Astrocyte of the hippocampus (primary cell): ENCODE data around the gene TAF13.
"Not testable (repeated sequence)": the region's sequence is repeated elsewhere in the genome, so short reads cannot be mapped to it uniquely, and the experiment has no call there.

Source experiments
- DNase-seq: peaks from one replicate; pipeline ENCODE4 v3.0.0; 2011; ENCODE audit warnings: low read depth, low spot score

The TAF13 gene

DNA sequence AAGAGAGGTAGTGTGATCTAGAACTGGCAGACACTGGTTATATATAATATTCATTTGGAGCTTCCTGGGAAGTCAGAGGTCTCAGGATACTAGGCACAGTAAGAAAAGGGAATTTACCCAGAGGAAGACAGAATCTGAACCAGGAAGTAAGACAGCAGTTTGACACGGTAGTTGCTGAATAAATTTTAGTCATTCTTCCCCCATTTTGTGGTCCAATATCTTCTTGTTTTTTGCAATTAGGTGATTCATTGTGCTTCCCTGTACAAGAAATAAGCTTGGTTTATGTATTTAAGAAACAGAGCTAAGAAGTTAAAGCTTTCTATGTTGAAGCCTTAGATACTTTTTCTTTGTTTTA, 16.0 kb upstream of the TAF13 start:
- peak; percentile 15 for DNase-seq

DNA sequence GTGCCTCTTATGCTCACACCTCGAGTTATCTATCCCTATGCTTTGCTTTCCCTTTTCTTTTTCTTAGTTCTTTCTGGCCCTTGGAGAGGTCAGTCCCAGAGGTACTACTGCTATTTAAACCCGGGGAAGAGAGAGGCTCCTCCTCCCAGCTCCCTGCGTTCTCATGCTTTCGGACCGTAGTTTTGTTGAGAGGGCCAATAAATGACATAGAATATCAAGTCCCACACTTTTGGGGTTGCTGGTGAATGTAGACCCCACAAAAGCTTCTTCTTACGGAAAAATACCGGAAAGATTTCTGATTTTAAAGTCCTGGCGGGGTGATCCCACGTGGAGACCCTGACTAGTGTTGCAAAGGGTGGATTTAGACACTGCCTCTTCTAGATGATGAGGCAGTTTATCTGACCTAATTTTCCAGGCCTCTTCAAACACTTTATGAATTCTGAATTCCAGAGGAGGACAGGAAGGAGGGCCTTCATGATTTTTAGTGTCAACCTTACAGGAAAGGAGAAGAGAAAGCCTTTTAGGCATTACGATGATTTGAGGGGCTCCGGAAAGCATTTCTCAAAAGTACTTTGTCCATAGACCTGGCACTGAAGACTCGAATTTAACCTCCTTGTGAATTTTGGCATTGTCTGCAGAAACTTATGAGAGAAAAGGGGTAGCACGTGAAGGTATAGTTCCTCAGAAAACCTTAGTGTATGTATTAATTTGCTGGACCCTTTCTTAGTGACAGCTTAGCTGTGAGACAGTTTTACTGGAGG, 15.5 kb upstream of the TAF13 start:
- peak; percentile 70 for DNase-seq

DNA sequence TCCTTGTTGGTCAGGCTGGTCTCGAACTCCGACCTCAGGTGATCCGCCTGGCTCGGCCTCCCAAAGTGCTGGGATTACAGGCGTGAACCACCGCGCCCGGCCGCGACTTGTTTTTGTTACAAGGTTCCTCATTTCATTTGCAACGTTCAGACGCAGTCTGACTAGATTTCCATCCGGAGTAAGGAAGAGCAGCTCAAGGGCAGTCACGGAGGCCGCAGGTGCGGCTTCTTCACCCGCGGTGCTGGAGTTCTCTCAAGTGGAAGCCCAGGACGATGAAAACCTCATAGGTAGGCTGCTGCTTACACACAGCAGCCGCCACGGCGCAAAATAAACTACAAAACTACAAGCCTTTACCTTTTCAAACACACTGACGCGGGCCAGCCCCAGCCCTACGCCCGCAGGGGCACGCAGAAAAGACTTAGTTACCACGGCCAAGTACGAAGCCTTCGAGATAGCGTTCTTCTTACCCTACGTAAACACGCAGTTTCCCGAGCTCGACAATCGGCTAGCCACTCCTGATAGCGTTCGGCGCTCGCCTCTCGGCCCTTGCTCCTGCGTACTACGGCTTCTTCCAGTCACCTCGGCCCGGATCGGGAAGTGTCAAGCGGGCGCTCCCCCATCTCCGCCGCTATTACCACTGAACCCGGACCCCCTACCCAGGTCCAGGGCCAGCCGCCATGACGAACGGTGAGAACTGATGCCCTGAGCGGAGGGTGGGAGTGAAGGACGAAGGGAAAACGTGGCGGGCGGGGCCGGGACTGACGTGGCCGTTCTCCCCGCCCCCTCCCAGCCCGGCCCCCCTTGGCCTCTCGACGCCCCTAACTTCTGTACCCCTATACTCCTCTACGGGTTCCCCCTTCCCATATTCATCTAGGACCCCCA, 14.6 kb upstream of the TAF13 start, which contains the start of gene TMEM167B:
TSS of gene TMEM167B (plus strand) at position 569 of the 882 bp plus-strand sequence. CDS start at position 678, 109 bp downstream.
- peak; percentile 96 for DNase-seq

DNA sequence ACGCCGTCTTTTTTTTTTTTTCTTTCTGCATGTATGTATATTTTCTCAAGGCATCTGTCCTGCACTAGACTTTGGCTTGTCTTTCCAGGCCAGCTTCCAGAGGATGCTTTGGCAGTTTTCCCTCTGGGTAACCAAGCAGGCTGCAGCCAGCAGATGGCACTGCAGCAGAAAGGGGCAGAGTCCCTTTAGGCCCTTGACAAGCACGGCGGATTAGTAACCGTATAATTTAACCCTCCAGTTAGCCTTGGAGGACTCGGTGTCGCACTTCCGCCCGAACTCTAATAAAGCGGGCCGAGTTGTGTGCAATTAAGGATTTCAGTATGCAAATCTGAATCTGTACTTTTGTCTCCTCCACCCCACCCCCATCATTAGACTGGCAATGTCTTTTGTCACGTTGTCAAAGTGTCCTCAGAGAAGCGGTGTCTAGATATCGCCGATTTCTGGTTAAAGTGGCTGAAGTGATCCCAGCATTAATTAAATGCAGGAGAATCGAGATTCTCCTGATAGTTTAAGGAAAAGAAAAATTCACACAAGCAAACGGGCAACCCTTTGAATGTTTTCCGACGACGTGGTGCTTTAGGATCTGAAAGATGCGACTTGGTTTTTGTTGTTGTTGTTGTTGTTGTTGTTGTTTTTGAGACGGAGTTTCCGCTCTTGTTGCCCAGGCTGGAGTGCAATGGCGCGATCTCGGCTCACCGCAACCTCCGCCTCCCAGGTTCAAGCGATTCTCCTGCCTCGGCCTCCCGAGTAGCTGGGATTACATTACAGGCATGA, 13.6 kb upstream of the TAF13 start:
- DNase-seq = peak; percentile 82

DNA sequence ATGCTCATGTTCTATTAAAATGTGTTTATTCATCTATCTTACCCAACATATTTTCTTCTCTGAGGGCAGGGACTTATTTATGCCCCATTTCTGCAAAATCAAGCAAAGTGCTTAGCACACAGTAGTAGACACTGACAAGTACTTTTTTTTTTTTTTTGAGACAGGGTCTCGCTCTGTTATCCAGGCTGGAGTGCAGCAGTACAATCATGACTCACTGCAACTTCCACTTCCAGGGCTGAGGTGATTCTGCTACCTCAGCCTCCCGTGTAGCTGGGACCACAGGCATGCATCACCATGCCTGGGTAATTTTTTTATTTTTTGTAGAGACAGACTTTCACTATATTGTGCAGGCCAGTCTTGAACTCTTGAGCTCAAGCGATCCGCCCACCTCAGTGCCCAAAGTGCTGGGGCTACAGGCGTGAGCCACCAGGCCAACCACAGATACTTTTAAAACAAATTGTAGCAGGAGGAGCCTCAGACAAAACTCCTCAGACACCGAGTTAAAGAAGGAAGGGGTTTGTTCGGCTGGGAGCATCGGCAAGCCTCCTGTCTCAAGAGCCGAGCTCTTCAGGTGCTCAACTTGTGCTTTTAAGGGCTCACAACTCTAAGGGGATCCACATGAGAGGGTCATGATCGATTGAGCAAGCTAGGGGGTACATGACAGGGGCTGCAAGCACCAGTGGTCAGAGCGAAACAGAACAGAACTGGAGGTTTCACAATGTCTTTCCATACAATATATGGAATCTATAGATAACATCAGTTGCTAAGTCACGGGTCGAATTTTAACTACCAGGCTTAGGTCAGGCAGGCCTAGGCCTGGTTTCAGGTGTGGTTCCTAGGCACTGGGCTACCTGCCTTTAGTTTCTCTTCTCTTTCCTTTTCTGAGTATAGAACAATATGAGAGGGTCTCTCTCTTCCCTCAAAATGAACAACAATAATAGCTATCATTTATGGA, 9.0 kb upstream of the TAF13 start:
- DNase-seq = peak; percentile 83

DNA sequence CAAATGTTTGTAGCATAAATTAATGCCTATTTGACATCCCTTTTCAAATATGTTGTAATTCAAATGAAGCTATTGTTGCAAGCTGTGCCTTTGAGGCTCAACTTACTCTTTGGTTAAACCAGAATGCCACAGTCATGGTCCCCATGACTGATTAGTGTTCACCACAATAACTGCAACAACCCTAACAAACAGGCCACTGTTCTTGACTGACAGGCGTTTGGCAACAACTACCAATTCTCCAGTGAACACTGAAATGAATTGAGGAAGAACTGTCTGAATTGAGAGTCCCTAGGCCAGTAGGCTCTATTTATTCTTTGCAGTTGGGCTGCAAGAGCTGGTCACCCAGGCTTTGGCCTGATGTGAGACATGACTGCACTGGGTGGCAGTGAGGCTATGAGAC, 8.1 kb upstream of the TAF13 start:
- DNase-seq = peak; percentile 86

DNA sequence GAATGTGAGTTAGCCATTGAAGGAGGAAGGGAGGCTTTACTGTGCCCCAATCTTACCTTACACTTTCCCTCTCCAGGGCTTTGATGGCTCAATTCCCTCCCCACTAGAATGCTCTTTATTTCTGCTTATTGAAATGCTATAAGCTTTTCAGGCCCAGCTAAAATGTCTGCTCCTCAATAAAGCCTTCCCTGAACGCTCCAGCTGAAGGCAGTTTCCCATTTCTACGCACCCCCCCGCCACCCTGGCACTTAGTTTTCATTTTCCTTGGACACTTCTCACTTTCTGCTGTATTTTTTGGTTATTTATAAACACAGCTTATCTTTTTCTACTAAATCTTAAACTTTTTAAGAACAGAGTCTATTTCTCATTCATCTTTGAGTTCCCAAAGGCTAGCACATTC, 7.7 kb upstream of the TAF13 start:
- DNase-seq = no peak

DNA sequence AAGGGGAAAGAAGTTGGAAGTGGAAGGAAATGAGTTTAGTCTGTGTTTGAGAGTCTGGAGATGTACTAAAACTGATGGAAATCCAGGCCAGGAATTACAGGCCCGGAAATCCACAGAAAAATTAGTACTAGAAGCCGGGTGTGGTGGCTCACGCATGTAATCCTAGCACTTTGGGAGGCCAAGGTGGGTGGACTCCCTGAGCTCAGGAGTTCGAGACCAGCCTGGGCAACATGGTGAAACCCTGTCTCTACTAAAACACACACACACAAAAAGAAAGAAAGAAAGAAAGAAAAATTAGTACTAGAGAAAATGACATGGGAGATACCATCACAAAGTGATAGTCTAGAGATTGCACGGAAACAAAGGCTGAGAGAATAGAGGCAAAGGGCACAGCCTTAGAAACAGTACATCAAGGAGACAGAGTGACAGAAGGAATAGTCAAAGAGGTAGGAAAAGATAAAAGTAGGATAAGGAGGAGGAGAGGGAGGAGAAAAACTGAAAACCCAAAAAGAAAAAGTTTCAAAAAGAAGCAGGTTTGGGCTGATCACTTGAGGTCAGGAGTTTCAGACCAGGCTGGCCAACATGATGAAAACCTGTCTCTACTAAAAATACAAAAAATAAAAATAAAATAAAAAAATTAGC, 4.8 kb upstream of the TAF13 start:
- DNase-seq = no peak

DNA sequence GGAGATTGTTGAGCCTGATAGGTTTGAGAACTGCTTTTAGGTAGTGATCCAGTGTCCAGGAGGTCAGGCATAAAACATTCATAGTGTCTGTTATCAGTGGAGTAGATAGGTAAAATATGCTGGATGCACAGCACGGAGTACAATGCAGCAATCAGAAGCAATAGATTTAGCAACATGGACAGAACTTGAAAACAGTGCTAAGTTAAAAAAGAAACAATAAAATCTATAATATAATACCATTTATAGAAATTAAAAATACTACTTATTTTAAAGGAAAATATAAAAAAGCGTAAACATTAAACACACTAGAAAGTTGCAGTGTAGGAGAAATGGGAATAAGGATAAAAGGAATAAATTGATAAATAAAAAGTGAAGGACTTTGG, 3.4 kb upstream of the TAF13 start:
- no peak for DNase-seq

DNA sequence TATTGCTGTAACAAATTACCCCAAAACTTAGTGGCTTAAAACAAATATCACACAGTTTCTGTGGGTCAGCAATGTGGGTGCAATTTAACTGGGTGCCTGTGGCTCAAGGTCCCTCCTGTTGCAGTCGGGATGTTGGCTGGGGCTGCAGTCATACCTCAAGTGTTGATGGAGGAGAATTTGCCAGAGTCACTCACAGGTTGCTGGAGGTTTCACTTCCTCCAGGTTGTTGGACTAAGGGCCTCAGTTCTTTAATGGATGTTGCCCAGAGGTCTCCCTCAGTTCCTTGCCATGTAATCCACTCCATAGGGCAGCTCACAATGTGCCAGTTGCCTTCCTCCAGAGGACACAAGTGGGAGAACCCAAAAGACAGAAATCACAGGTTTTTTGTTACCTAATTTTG, 2.5 kb upstream of the TAF13 start:
- DNase-seq = no peak

DNA sequence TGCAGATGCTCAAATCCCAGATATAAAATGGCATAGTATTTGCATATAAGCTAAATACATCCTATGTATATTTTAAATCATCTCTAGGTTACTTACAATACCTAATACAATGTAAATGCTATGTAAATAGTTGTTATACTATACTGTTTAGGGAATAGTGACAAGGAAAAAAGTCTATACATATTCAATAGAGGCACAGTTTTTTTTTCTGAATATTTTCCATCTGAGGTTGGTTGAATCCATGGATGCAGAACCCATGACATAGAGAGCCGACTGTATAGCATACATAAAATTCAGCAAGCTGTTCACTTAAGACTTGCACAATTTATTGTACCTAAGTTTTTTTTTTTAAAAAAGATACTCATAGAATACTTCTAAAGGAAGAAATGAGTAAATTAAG, 6.5 kb downstream of the TAF13 start:
- no peak for DNase-seq

DNA sequence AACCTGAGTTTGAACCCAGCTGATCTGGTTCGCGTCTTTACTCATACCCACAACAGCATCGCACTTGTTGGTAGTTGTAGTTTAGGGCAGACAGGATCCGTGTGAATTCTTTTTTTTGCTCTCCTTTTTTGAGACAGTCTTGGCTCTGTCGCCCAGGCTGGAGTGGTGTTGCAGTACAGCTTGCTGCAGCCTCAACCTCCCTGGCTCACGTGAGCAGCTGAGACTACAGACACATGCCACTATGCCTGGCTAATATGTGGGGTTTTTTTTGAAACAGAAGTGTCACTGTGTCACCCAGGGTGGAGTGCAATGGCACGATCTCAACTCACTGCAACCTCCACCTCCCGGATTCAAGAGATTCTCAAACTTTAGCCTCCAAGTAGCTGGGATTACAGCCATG, 7.9 kb downstream of the TAF13 start:
- DNase-seq = no peak

DNA sequence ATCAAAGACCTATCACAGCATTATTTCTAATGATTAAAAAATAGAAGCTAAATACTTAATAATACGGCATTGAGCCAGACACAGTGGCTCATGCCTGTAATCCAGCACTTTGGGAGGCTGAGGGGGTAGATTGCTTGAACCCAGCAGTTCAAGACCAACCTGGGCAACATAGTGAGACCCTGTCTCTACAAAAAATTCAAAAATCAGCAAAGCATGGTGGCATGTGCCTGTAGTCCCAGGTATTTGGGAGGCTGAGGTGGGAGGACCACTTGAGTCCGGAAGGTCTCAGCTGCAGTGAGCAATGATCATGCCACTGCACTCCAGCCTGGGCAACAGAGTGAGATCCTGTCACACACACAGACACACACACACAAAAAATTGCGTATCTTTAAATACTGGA, 10.7 kb downstream of the TAF13 start:
- no peak for DNase-seq

DNA sequence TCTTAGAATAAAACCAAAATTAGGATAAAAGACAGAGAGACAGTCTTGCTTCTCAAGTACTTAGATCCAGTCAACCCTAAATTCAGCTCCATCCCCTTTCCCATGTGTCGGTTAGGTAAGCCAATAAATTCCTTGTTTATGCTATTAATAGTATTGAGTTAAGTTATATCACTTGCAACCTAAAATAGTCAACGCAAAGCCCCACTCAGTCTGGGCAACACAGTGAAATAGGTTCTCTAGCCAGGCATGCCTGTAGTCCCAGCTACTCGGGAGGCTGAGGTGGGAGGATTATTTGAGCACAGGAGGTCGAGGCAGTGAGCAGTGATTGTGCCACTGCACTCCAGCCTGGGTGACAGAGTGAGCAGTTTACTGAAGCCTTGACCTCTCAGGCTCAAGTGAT, 14.6 kb downstream of the TAF13 start:
- no peak for DNase-seq

DNA sequence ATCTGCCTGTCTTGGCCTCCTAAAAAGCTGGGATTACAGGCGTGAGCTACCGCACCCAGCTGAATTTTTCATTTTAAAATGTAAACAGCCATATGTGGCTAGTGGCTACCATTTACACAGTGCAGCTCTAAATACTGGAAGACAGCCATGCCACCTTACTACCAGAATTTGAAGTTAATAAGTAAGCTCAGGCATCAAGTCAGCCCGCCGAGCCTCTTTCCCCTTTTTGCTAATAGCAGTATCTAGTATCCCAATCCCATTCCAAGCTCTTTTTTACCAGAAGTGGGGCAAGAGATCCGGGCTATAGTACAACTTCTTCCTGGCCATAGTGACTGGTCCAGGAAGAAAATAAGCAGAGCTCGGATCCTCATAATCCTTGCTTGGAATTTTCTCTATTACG, 15.1 kb downstream of the TAF13 start:
- DNase-seq = no peak

DNA sequence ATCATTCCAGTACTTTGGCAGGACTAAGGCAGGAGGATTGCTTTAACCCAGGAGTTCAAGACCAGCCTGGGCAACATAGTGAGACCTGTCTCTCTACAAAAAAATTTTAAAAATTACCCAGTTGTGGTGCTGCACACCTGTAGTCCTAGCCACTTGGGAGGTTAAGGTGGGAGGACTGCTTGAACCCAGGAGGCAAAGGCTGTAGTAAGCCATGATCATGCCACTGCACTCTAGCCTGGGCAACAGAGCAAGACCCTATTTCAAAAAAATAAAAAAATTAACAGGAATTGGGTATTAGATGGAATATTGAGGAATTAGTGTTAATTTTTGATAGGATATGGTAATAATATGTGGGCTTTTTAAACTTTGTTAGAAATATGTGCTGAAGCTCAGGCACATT, 16.8 kb downstream of the TAF13 start:
- no peak for DNase-seq

DNA sequence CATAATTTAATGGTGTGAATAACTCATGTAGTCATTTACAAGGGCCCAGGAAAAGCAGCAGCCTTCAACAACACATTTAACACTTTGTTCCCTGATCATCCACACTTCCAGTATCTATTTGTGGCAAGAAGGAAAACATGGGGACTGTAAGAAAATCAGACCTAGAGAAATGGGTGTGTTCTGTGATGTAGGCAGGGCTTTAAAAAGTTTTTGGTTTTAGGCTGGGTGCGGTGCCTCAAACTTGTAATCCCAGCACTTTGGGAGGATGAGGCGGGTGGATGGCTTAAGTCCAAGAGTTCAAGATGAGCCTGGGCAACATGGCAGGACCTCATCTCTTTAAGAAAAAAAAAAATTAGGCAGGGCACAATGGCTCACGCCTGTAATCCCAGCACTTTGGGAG, 19.7 kb downstream of the TAF13 start:
- no peak for DNase-seq

DNA sequence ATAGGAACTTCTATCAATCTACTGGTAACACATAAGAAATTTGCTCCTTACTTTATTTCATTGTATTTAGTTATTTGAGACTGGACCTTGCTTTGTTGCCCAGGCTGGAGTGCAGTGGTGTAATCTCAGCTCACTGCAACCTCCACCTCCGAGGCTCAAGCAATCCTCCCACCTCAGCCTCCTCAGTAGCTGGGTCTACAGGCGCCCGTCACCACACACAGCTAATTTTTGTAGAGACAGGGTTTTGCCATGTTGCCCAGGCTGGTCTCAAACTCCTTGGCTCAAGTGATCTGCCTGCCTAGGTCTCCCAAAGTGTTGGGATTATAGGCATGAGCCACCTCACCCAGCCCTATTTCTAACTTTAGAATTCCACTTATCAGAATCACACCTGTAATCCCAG, 23.7 kb downstream of the TAF13 start:
- DNase-seq = not testable (repeated sequence)

DNA sequence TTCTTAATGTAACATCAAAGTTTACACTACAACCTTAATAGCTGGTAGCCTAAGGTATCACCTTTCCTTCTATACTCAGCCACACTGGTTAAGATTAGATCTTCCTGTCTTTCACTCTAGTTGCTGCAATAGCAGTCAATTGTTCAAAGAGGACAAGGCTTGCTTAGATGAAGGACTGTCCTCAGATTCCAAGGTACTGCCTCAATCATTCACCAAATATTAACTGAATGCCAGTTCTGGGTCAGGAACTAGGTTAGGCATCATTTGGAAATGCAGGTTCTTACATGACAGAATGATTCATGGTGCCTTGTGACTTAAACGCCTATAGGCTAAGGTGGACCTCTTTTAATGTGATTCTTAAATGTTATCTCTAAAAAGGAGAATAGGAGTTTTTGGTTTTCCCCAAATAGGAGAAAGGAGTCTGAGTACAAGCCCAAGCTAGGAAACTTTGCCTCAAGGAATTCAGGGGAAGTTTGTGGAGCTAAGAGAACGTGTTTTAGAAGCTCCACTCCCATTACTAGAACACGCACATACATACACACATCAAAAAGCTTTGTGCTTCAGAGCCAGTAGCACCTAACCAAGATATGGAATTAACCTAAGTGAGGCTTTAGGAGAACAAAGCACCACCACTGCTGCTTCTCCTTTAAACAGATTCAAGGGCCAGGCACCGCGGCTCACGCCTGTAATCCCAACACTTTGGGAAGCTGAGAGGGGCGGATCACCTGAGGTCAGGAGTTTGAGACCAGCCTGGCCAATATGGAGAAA, 25.4 kb downstream of the TAF13 start:
- DNase-seq = no peak

DNA sequence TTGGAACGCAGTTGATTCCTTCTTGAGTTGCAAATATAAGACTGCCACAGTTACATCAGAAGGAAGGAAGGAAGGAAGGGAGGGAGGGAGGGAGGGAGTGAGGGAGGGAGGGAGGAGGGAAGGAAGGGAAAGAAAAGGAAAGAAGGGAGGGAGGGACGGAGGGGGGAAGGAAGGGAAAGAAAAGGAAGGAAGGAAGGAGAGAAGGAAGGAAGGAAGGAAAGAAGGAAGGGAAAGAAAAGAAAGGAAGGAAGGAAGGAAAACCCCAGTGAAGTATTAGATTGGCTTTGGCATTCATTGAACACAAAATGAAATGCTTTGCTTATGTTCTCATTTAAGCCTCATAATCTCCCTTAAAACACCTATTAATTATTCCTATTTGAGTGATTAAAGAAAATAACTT, 27.5 kb downstream of the TAF13 start:
- no peak for DNase-seq
